NCI-H1694 (cell line): ENCODE results near the gene ADH7.
"Not testable (repeated sequence)": the region's sequence is repeated elsewhere in the genome, so short reads cannot be mapped to it uniquely, and the experiment has no call there.

Source experiments
- DNase-seq: peaks from one replicate; lab custom pipeline; 2025; lab: John Stamatoyannopoulos, UW

Gene ADH7

GRCh38 chr4:99379571-99379970 is 55.6 kb downstream of the ADH7 start:
- DNase-seq: no peak

- no peak for DNase-seq
Observed at GRCh38 chr4:99378876-99379275, 56.3 kb downstream of the ADH7 start.

GRCh38 chr4:99377341-99377740 is 57.8 kb downstream of the ADH7 start:
- DNase-seq: not testable (repeated sequence)

- not testable (repeated sequence) for DNase-seq
Observed at GRCh38 chr4:99372464-99372863, 62.7 kb downstream of the ADH7 start.

- not testable (repeated sequence) for DNase-seq
Observed at GRCh38 chr4:99367817-99368216, 67.3 kb downstream of the ADH7 start.

- DNase-seq: no peak
Observed at GRCh38 chr4:99366491-99366890, 68.7 kb downstream of the ADH7 start.

GRCh38 chr4:99362768-99363167 is 72.4 kb downstream of the ADH7 start:
- no peak for DNase-seq
